ENCODE measurements around the gene KMT2E. TPM values are rescaled to one million over a fixed set of nuclear protein-coding genes. Genes with fewer than 3 reads are reported as not detected.

KMT2E gene
- total RNA-seq, 1 experiment from 2014 or later, result 63.1 TPM

- H3K27me3 ChIP-seq (replicated peaks; ENCODE audit: control insufficient read depth, insufficient read depth, low read length), result no peaks in the 10 kb centered on the region
- no peaks in the 10 kb centered on the region for H3K9me3 Mint-ChIP-seq (ENCODE audit: unreplicated experiment)
- no peak for DNase-seq
- peaks cover 6% of the 10 kb centered on the region for H3K4me1 Mint-ChIP-seq (ENCODE audit: low read depth, unreplicated experiment)
- TSS peak; percentile 19 for BruUV-seq (replicated peaks)
- ChIA-PET POLR2A (no interaction called here), CTCF (no interaction called here)
- peaks cover 82% of the 10 kb centered on the region for H3K36me3 Mint-ChIP-seq (ENCODE audit: insufficient read depth, unreplicated experiment)
- no peak overlapping the region for H3K4me3 ChIP-seq (ENCODE audit: low read depth, low read length)
- no peak overlapping the region for H3K27ac Mint-ChIP-seq (ENCODE audit: unreplicated experiment)
- no peak overlapping the region for H3K4me3 Mint-ChIP-seq (ENCODE audit: unreplicated experiment)
- TF ChIP-seq, protein P1, sequence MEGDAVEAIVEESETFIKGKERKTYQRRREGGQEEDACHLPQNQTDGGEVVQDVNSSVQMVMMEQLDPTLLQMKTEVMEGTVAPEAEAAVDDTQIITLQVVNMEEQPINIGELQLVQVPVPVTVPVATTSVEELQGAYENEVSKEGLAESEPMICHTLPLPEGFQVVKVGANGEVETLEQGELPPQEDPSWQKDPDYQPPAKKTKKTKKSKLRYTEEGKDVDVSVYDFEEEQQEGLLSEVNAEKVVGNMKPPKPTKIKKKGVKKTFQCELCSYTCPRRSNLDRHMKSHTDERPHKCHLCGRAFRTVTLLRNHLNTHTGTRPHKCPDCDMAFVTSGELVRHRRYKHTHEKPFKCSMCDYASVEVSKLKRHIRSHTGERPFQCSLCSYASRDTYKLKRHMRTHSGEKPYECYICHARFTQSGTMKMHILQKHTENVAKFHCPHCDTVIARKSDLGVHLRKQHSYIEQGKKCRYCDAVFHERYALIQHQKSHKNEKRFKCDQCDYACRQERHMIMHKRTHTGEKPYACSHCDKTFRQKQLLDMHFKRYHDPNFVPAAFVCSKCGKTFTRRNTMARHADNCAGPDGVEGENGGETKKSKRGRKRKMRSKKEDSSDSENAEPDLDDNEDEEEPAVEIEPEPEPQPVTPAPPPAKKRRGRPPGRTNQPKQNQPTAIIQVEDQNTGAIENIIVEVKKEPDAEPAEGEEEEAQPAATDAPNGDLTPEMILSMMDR (IDR thresholded peaks at IDR 0.05; ENCODE audit: insufficient read depth in 1 of 2, low read depth in 1 of 2, low read length in 1 of 2, severe bottlenecking in 1 of 2, unreplicated experiment in 1 of 2), result no peak
- intact Hi-C loops (cut with micrococcal nuclease; ENCODE audit: unreplicated experiment), result no loop called here
- 0 out of 2 replicates have a peak, but pooled peaks cover 1% of the 10 kb centered on the region for H3K36me3 ChIP-seq (ENCODE audit: control insufficient read depth, insufficient read depth, low read length)
- H3K27me3 Mint-ChIP-seq (ENCODE audit: insufficient read depth, unreplicated experiment), result no peaks in the 10 kb centered on the region
- H3K9me3 ChIP-seq, result no peaks in the 10 kb centered on the region
- no peaks in the 10 kb centered on the region for H3K4me1 ChIP-seq
Measured at GRCh38 chr7:105101864-105102263, 87.9 kb downstream of the KMT2E start.

- DNase-seq, result no peak
- Histone ChIP-seq H3K9me3 (no peaks in the 10 kb centered on the region), H3K36me3 (ENCODE audit: control insufficient read depth, insufficient read depth, low read length) (peaks cover 4% of the 10 kb centered on the region), H3K4me1 (no peaks in the 10 kb centered on the region), H3K4me3 (ENCODE audit: low read depth, low read length) (no peak overlapping the region), H3K27me3 (replicated peaks; ENCODE audit: control insufficient read depth, insufficient read depth, low read length) (no peaks in the 10 kb centered on the region)
- no peaks in the 10 kb centered on the region for H3K9me3 Mint-ChIP-seq (ENCODE audit: unreplicated experiment)
- peaks cover 3% of the 10 kb centered on the region for H3K4me1 Mint-ChIP-seq (ENCODE audit: low read depth, unreplicated experiment)
- BruUV-seq (replicated peaks), result no TSS peak
- H3K36me3 Mint-ChIP-seq (ENCODE audit: insufficient read depth, unreplicated experiment), result peaks cover 81% of the 10 kb centered on the region
- CTCF ChIA-PET, result no interaction called here
- TF ChIP-seq, protein P1 (IDR thresholded peaks at IDR 0.05; ENCODE audit: insufficient read depth in 1 of 2, low read depth in 1 of 2, low read length in 1 of 2, severe bottlenecking in 1 of 2, unreplicated experiment in 1 of 2), result no peak
- intact Hi-C loops (cut with micrococcal nuclease; ENCODE audit: unreplicated experiment), result no loop called here
- H3K4me3 Mint-ChIP-seq (ENCODE audit: unreplicated experiment), result no peak overlapping the region
- H3K27me3 Mint-ChIP-seq (ENCODE audit: insufficient read depth, unreplicated experiment), result no peaks in the 10 kb centered on the region
- POLR2A ChIA-PET, result no interaction called here
- H3K27ac Mint-ChIP-seq (ENCODE audit: unreplicated experiment), result no peak overlapping the region
Measured at GRCh38 chr7:105102557-105103352, 88.8 kb downstream of the KMT2E start.

DNA sequence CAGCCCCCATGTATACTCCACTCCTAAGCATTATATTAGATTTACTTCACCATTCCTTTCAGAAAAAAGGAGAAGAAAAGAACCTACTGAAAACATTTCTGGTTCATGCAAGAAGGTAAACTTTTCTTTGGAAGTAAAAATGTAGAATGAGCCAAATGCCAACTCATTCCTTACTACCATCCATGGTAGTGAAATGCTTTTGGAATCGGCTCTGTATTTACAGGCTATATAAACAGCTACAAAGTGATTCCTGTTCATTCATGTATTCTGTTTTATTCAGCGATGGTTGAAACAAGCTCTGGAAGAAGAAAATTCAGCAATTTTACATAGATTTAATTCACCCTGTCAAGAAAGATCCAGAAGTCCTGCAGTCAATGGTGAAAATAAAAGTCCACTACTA, 91.6 kb downstream of the KMT2E start:
- intact Hi-C loops (cut with micrococcal nuclease; ENCODE audit: unreplicated experiment), result no loop called here
- Histone ChIP-seq H3K4me1 (no peaks in the 10 kb centered on the region), H3K36me3 (ENCODE audit: control insufficient read depth, insufficient read depth, low read length) (peaks cover 4% of the 10 kb centered on the region), H3K9me3 (no peaks in the 10 kb centered on the region), H3K4me3 (ENCODE audit: low read depth, low read length) (no peak overlapping the region), H3K27me3 (replicated peaks; ENCODE audit: control insufficient read depth, insufficient read depth, low read length) (no peaks in the 10 kb centered on the region)
- no peak overlapping the region for H3K27ac Mint-ChIP-seq (ENCODE audit: unreplicated experiment)
- no peaks in the 10 kb centered on the region for H3K27me3 Mint-ChIP-seq (ENCODE audit: insufficient read depth, unreplicated experiment)
- POLR2A ChIA-PET, result no interaction called here
- CTCF ChIA-PET, result no interaction called here
- TF ChIP-seq, protein P1 (IDR thresholded peaks at IDR 0.05; ENCODE audit: insufficient read depth in 1 of 2, low read depth in 1 of 2, low read length in 1 of 2, severe bottlenecking in 1 of 2, unreplicated experiment in 1 of 2), result no peak
- no peaks in the 10 kb centered on the region for H3K9me3 Mint-ChIP-seq (ENCODE audit: unreplicated experiment)
- H3K36me3 Mint-ChIP-seq (ENCODE audit: insufficient read depth, unreplicated experiment), result peaks cover 73% of the 10 kb centered on the region
- no peaks in the 10 kb centered on the region for H3K4me1 Mint-ChIP-seq (ENCODE audit: low read depth, unreplicated experiment)
- no peak for DNase-seq
- no peak overlapping the region for H3K4me3 Mint-ChIP-seq (ENCODE audit: unreplicated experiment)
- no TSS peak for BruUV-seq (replicated peaks)

All from Caco-2 (cell line).